MCF 10A (cell line): ENCODE measurements around the gene GMCL1. TPM values are rescaled to one million over a fixed set of nuclear protein-coding genes. Genes with fewer than 3 reads are reported as not detected.

ENCODE experiments used
- BruUV-seq: library from RNA; stranded (reverse); fragments of 400-500 nt; replicated peaks from 2 replicates; lab custom pipeline; 2021; lab: Mats Ljungman, UMichigan
- CTCF ChIA-PET: fragments of 300-600 bp; sonication (Branson Sonifier 250); formaldehyde crosslinking; extraction: SDS; loops from one replicate; lab custom pipeline; 2021; ENCODE audit warnings: antibody characterized with exemption, inconsistent platforms; lab: Yijun Ruan, JAX
- POLR2A ChIA-PET: fragments of 300-600, 350-650 bp; sonication (Branson Sonifier 250); formaldehyde crosslinking; extraction: SDS; loops from one replicate; lab custom pipeline; 2020; ENCODE audit warnings: antibody characterized with exemption, inconsistent platforms; lab: Yijun Ruan, JAX
- DNase-seq: peaks from one replicate; pipeline ENCODE4 v3.0.0-alpha.2; 2018; ENCODE audit not compliant: unreplicated experiment
- H3K27ac Mint-ChIP-seq: one replicate; pipeline ENCODE4 v1.8.0; 2022; ENCODE audit warnings: mild to moderate bottlenecking, low read depth, mixed read lengths; ENCODE audit not compliant: unreplicated experiment
- H3K27me3 Mint-ChIP-seq: one replicate; pipeline ENCODE4 v1.8.0; 2022; ENCODE audit warnings: mixed read lengths; ENCODE audit not compliant: insufficient read depth, unreplicated experiment
- H3K36me3 Mint-ChIP-seq: one replicate; pipeline ENCODE4 v1.8.0; 2022; ENCODE audit warnings: mild to moderate bottlenecking, moderate library complexity, mixed read lengths; ENCODE audit not compliant: insufficient read depth, unreplicated experiment
- H3K4me1 Mint-ChIP-seq: one replicate; pipeline ENCODE4 v1.8.0; 2022; ENCODE audit warnings: mixed read lengths; ENCODE audit not compliant: insufficient read depth, unreplicated experiment
- H3K4me3 Mint-ChIP-seq: one replicate; pipeline ENCODE4 v1.8.0; 2022; ENCODE audit warnings: mild to moderate bottlenecking, moderate library complexity, mixed read lengths; ENCODE audit not compliant: unreplicated experiment
- H3K9me3 Mint-ChIP-seq: one replicate; pipeline ENCODE4 v1.8.0; 2022; ENCODE audit warnings: mixed read lengths; ENCODE audit not compliant: unreplicated experiment
- CTCF ChIP-seq: fragments of 200-600 bp; IDR thresholded peaks from one replicate; pipeline ENCODE4 v1.8.0; 2022; ENCODE audit warnings: antibody characterized with exemption, mild to moderate bottlenecking; ENCODE audit not compliant: unreplicated experiment
- intact Hi-C: fragments of 100-400 bp; cut with micrococcal nuclease; formaldehyde crosslinking; loops from 2 replicates; pipeline ENCODE4 v1.14.1; 2022
- total RNA-seq: library from RNA; stranded (reverse); gene quantifications from 2 replicates; pipeline ENCODE4 v1.2.3, GENCODE V29; 2022

Gene GMCL1
- total RNA-seq, 1 experiment from 2014 or later: 13.6 TPM

- TF ChIP-seq CTCF: no peak
- CTCF ChIA-PET: interaction anchor here (0.6 to 1.0 kb wide), 3 partner anchors 11 to 82 kb away, joined by 3 read pairs; no protein-coding TSS in a partner anchor
- no peak for DNase-seq
- H3K36me3 Mint-ChIP-seq: peaks cover 85% of the 10 kb centered on the region
- H3K9me3 Mint-ChIP-seq: no peaks in the 10 kb centered on the region
- BruUV-seq: no TSS peak
- POLR2A ChIA-PET: interaction anchor here (0.5 to 1.0 kb wide), 4 partner anchors 10 to 55 kb away, joined by 3 to 4 read pairs (median 3); no protein-coding TSS in a partner anchor
- H3K4me1 Mint-ChIP-seq: peaks cover 5% of the 10 kb centered on the region
- no peak overlapping the region for H3K4me3 Mint-ChIP-seq
- no peak overlapping the region for H3K27ac Mint-ChIP-seq
- intact Hi-C loops: no loop called here
- no peaks in the 10 kb centered on the region for H3K27me3 Mint-ChIP-seq
Measured at GRCh38 chr2:69805887-69806286, 23.6 kb upstream of the GMCL1 start.

GRCh38 chr2:69807821-69808540 is 21.5 kb upstream of the GMCL1 start:
- H3K9me3 Mint-ChIP-seq: no peaks in the 10 kb centered on the region
- CTCF ChIA-PET: interaction anchor here (1.3 kb wide), 1 partner anchor 95 kb away, joined by 4 read pairs; no protein-coding TSS in a partner anchor
- peaks cover 77% of the 10 kb centered on the region for H3K36me3 Mint-ChIP-seq
- no peak for DNase-seq
- intact Hi-C loops: no loop called here
- no peak for TF ChIP-seq CTCF
- no TSS peak for BruUV-seq
- no peak overlapping the region for H3K4me3 Mint-ChIP-seq
- no peaks in the 10 kb centered on the region for H3K4me1 Mint-ChIP-seq
- H3K27ac Mint-ChIP-seq: no peak overlapping the region
- POLR2A ChIA-PET: interaction anchor here (1.0 kb wide), 1 partner anchor 67 kb away, joined by 4 read pairs; no protein-coding TSS in a partner anchor
- H3K27me3 Mint-ChIP-seq: no peaks in the 10 kb centered on the region

GRCh38 chr2:69810550-69810949 is 18.9 kb upstream of the GMCL1 start:
- peaks cover 77% of the 10 kb centered on the region for H3K36me3 Mint-ChIP-seq
- H3K27ac Mint-ChIP-seq: no peak overlapping the region
- H3K4me1 Mint-ChIP-seq: no peaks in the 10 kb centered on the region
- H3K27me3 Mint-ChIP-seq: no peaks in the 10 kb centered on the region
- BruUV-seq: no TSS peak
- H3K9me3 Mint-ChIP-seq: no peaks in the 10 kb centered on the region
- TF ChIP-seq CTCF: no peak
- POLR2A ChIA-PET: no interaction called here
- no peak for DNase-seq
- CTCF ChIA-PET: interaction anchor here (1.9 to 14.2 kb wide), 2 partner anchors 11 to 85 kb away, joined by 4 to 277 read pairs; no protein-coding TSS in a partner anchor
- intact Hi-C loops: no loop called here
- H3K4me3 Mint-ChIP-seq: no peak overlapping the region

GRCh38 chr2:69811018-69811417 is 18.4 kb upstream of the GMCL1 start:
- no peak for DNase-seq
- Mint-ChIP-seq H3K4me3 (no peak overlapping the region), H3K9me3 (no peaks in the 10 kb centered on the region), H3K27ac (no peak overlapping the region), H3K27me3 (no peaks in the 10 kb centered on the region), H3K36me3 (peaks cover 73% of the 10 kb centered on the region), H3K4me1 (no peaks in the 10 kb centered on the region)
- no peak for TF ChIP-seq CTCF
- intact Hi-C loops: no loop called here
- BruUV-seq: no TSS peak
- ChIA-PET CTCF (interaction anchor here (1.3 to 14.2 kb wide), 3 partner anchors 11 to 86 kb away, joined by 3 to 277 read pairs (median 4); no protein-coding TSS in a partner anchor), POLR2A (interaction anchor here (2.1 kb wide), 1 partner anchor 30 kb away, joined by 4 read pairs; no protein-coding TSS in a partner anchor)
